MCF 10A (cell line): ENCODE results near the gene C17orf113. TPM values are rescaled to one million over a fixed set of nuclear protein-coding genes. Genes with fewer than 3 reads are reported as not detected.

ENCODE experiments used
- BruUV-seq: library from RNA; stranded (reverse); fragments of 400-500 nt; replicated peaks from 2 replicates; lab custom pipeline; 2021; lab: Mats Ljungman, UMichigan
- CTCF ChIA-PET: fragments of 300-600 bp; sonication (Branson Sonifier 250); formaldehyde crosslinking; extraction: SDS; loops from one replicate; lab custom pipeline; 2021; ENCODE audit warnings: antibody characterized with exemption, inconsistent platforms; lab: Yijun Ruan, JAX
- POLR2A ChIA-PET: fragments of 300-600, 350-650 bp; sonication (Branson Sonifier 250); formaldehyde crosslinking; extraction: SDS; loops from one replicate; lab custom pipeline; 2020; ENCODE audit warnings: antibody characterized with exemption, inconsistent platforms; lab: Yijun Ruan, JAX
- DNase-seq: peaks from one replicate; pipeline ENCODE4 v3.0.0-alpha.2; 2018; ENCODE audit not compliant: unreplicated experiment
- H3K27ac Mint-ChIP-seq: one replicate; pipeline ENCODE4 v1.8.0; 2022; ENCODE audit warnings: mild to moderate bottlenecking, low read depth, mixed read lengths; ENCODE audit not compliant: unreplicated experiment
- H3K27me3 Mint-ChIP-seq: one replicate; pipeline ENCODE4 v1.8.0; 2022; ENCODE audit warnings: mixed read lengths; ENCODE audit not compliant: insufficient read depth, unreplicated experiment
- H3K36me3 Mint-ChIP-seq: one replicate; pipeline ENCODE4 v1.8.0; 2022; ENCODE audit warnings: mild to moderate bottlenecking, moderate library complexity, mixed read lengths; ENCODE audit not compliant: insufficient read depth, unreplicated experiment
- H3K4me1 Mint-ChIP-seq: one replicate; pipeline ENCODE4 v1.8.0; 2022; ENCODE audit warnings: mixed read lengths; ENCODE audit not compliant: insufficient read depth, unreplicated experiment
- H3K4me3 Mint-ChIP-seq: one replicate; pipeline ENCODE4 v1.8.0; 2022; ENCODE audit warnings: mild to moderate bottlenecking, moderate library complexity, mixed read lengths; ENCODE audit not compliant: unreplicated experiment
- H3K9me3 Mint-ChIP-seq: one replicate; pipeline ENCODE4 v1.8.0; 2022; ENCODE audit warnings: mixed read lengths; ENCODE audit not compliant: unreplicated experiment
- intact Hi-C: fragments of 100-400 bp; cut with micrococcal nuclease; formaldehyde crosslinking; loops from 2 replicates; pipeline ENCODE4 v1.14.1; 2022
- total RNA-seq: library from RNA; stranded (reverse); gene quantifications from 2 replicates; pipeline ENCODE4 v1.2.3, GENCODE V29; 2022
- TF ChIP-seq, protein P1 (sequence below): fragments of 200-600 bp; IDR thresholded peaks from one replicate; pipeline ENCODE4 v1.8.0; 2022; ENCODE audit warnings: antibody characterized with exemption, mild to moderate bottlenecking; ENCODE audit not compliant: unreplicated experiment

C17orf113 gene
- total RNA-seq, 1 experiment from 2014 or later: 0.72 TPM

DNA sequence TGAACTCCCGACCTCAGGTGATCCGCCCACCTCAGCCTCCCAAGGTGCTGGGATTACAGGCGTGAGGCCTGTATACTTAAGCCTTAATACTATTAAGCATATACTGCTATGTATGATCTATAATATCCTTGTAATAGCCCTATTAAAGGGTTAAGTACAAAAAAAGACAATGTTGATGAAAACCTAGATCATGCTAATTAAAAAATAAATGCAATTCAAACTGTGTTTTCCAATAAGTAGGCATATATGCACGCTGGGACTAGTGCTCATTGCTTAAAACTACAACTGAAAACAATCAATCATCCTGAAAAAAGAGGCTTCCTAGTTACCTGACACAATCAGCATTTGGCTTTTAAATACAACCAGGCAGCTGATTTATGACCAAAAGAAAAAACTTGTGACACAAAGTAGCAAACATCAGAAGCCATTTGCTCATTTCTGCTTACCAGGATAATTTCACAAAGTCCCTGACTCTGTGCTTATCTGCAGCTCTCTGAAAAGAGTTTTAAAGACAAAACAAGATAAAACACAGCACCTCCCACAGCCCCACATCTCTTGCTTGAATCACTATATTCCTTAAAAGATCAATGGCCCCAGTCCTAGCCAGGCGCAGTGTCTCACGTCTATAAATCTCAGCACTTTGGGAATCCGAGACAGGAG is 36.8 kb upstream of the C17orf113 start:
- Mint-ChIP-seq H3K27me3 (peaks cover 21% of the 10 kb centered on the region), H3K36me3 (no peaks in the 10 kb centered on the region), H3K4me1 (peaks cover 4% of the 10 kb centered on the region), H3K9me3 (no peaks in the 10 kb centered on the region), H3K4me3 (no peak overlapping the region), H3K27ac (no peak overlapping the region)
- ChIA-PET CTCF (interaction anchor here (0.7 to 1.3 kb wide), 3 partner anchors 14 to 285 kb away, joined by 3 to 5 read pairs (median 3); no protein-coding TSS in a partner anchor), POLR2A (interaction anchor here (0.6 kb wide), 1 partner anchor 1938 kb away, joined by 4 read pairs; no protein-coding TSS in a partner anchor)
- no TSS peak for BruUV-seq
- TF ChIP-seq, protein P1, sequence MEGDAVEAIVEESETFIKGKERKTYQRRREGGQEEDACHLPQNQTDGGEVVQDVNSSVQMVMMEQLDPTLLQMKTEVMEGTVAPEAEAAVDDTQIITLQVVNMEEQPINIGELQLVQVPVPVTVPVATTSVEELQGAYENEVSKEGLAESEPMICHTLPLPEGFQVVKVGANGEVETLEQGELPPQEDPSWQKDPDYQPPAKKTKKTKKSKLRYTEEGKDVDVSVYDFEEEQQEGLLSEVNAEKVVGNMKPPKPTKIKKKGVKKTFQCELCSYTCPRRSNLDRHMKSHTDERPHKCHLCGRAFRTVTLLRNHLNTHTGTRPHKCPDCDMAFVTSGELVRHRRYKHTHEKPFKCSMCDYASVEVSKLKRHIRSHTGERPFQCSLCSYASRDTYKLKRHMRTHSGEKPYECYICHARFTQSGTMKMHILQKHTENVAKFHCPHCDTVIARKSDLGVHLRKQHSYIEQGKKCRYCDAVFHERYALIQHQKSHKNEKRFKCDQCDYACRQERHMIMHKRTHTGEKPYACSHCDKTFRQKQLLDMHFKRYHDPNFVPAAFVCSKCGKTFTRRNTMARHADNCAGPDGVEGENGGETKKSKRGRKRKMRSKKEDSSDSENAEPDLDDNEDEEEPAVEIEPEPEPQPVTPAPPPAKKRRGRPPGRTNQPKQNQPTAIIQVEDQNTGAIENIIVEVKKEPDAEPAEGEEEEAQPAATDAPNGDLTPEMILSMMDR: no peak
- intact Hi-C loops: no loop called here
- no peak for DNase-seq

DNA sequence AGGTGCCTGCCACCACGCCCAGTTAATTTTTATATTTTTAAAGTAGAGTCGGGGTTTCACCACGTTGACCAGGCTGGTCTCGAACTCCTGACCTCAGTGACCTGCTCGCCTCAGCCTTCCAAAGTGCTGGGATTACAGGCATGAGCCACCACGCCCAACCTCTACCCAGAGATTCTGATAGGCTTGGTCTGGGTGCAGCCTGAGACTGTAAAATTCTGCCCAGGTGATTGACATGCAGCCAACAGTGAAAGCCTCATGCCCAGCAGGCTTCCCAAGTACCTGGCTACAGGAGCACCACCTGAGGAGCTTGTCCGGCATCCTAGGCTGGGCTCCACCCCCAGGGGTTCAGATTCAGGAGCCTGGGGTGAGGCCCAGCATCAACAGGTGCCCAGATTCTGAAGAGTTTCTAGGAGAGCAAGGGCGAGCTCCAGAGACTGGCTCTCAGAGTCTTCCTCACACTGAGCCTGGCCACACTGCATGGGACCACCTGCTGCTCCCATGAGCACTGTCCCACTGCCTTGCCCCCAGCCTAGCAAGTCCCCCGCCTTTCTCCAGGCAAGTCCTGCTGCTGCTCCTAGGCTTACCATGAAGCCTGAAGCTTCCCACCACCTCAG is 31.2 kb upstream of the C17orf113 start:
- no TSS peak for BruUV-seq
- H3K27ac Mint-ChIP-seq: no peak overlapping the region
- intact Hi-C loops: no loop called here
- TF ChIP-seq, protein P1: no peak
- no peaks in the 10 kb centered on the region for H3K27me3 Mint-ChIP-seq
- DNase-seq: no peak
- H3K4me1 Mint-ChIP-seq: peaks cover 6% of the 10 kb centered on the region
- no peak overlapping the region for H3K4me3 Mint-ChIP-seq
- POLR2A ChIA-PET: no interaction called here
- CTCF ChIA-PET: interaction anchor here (0.5 kb wide), 1 partner anchor 118 kb away, joined by 4 read pairs; no protein-coding TSS in a partner anchor
- H3K9me3 Mint-ChIP-seq: no peaks in the 10 kb centered on the region
- no peaks in the 10 kb centered on the region for H3K36me3 Mint-ChIP-seq

DNA sequence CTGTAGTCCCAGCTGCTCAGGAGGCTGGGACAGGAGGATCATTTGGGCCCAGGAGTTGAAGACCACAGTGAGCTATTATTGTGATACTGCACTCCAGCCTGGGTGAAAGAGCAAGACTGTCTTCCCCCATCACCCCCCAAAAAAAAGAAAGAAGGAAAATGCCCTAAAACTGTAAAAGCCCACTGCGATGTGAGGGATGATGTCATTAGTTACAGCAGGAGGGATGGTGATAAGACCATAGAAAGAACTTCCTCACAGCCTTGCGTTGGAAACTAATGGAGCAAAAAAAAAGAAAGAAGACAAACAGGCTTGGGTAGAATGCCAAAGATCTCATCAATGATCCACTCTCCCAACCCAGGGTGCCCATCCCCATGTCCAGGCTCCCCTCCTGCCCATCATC is 29.1 kb upstream of the C17orf113 start:
- Mint-ChIP-seq H3K4me3 (no peak overlapping the region), H3K9me3 (no peaks in the 10 kb centered on the region), H3K4me1 (peaks cover 6% of the 10 kb centered on the region), H3K36me3 (no peaks in the 10 kb centered on the region), H3K27ac (no peak overlapping the region), H3K27me3 (no peaks in the 10 kb centered on the region)
- no TSS peak for BruUV-seq
- ChIA-PET POLR2A (no interaction called here), CTCF (interaction anchor here (1.1 to 1.5 kb wide), 5 partner anchors 10 to 54 kb away, joined by 3 to 6 read pairs (median 4); no protein-coding TSS in a partner anchor)
- TF ChIP-seq, protein P1: no peak
- intact Hi-C loops: no loop called here
- no peak for DNase-seq

DNA sequence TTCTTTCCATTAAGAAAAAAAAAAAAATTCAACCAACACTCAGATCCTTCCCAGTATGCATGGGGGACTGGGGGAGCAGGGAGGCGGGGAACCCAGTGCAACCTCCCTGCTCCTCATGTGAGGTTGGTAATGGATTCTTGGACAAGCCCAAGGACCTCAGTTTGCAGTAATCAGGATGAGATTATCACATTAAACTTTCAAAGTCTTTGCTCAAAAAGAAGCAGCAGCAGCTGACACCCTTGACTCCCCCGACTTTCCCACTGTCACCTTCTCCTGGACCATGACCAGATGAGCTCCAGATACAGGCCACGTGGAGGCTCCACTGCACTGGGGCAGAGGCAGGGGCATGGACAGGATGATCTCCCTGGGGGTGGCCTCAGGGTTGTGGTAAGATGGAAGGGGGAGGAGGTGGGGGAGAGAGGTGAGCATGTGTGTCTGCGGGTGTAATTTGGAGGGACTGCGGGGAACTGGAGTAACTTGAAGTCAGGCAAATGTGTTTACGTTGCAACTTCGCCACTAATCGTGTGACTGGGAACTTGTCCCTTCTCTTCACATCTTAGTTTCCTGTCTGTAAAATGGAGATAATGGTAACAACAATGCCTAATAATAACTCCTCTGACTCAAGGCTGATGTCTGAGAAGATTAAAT is 28.1 kb upstream of the C17orf113 start:
- DNase-seq: no peak
- H3K27ac Mint-ChIP-seq: no peak overlapping the region
- H3K9me3 Mint-ChIP-seq: no peaks in the 10 kb centered on the region
- POLR2A ChIA-PET: no interaction called here
- no peaks in the 10 kb centered on the region for H3K36me3 Mint-ChIP-seq
- H3K27me3 Mint-ChIP-seq: no peaks in the 10 kb centered on the region
- H3K4me3 Mint-ChIP-seq: no peak overlapping the region
- intact Hi-C loops: no loop called here
- H3K4me1 Mint-ChIP-seq: peaks cover 6% of the 10 kb centered on the region
- TF ChIP-seq, protein P1: no peak
- no TSS peak for BruUV-seq
- CTCF ChIA-PET: interaction anchor here (1.1 kb wide), 1 partner anchor 12 kb away, joined by 3 read pairs; no protein-coding TSS in a partner anchor
